ENCODE results near the gene TBC1D8. TPM values are rescaled to one million over a fixed set of nuclear protein-coding genes. Genes with fewer than 3 reads are reported as not detected.
A peak's percentile ranks its signal among the peaks of the same experiment; 100 is the strongest.

TBC1D8 gene
- total and polyA plus RNA-seq, 2 of the 13 experiments (the other 11 are each of a cell fraction or from before 2014, with no cell fraction given), result 45.1 to 95.4 TPM

DNA sequence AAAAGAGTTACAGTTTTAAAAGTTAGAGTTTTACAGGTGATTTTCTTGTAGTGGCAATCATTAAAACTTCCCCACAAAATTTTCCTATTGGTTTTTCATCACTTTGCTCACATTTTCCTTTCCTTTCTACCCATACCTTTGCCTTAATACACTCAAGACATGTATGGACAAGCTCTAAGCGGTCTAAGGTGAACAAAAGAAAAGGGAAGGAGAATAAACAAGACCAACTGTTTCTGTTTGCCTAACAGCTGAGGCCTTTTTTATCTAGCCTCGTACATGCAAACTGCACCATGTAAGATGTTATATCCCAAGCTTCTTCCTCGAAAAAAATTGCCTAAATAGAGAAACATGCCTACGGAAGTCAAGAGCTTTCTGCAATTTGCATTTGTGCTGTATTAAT, 33.9 kb upstream of the TBC1D8 start:
- ChIA-PET CTCF (ENCODE audit: low intra/inter-chr PET ratio, low total read pairs) (no interaction called here), POLR2A (no interaction called here)
- FAIRE-seq (peak; percentile 28), ATAC-seq (no peak), DNase-seq (ENCODE audit: low spot score) (no peak)
- in situ Hi-C loops (cut with HindIII; ENCODE audit: extremely low pct_ligation_motif_present, low pct_unique_long_range_greater_than_20kb) (no loop called here), intact Hi-C loops (cut with micrococcal nuclease; ENCODE audit: unreplicated experiment) (no loop called here)
- no peak overlapping the region for H3K4me2 ChIP-seq (ENCODE audit: low read depth, low read length)
- H3K27ac ChIP-seq (ENCODE audit: extremely low read length, insufficient read depth, low read length), result no peak overlapping the region
- no peak overlapping the region for H3K9ac ChIP-seq (ENCODE audit: insufficient read depth, low read depth, low read length)
- peaks cover 9% of the 10 kb centered on the region; the same call in 1 of the 2 replicates for H3K9me3 ChIP-seq (ENCODE audit: low read length)
- H3K79me2 ChIP-seq (ENCODE audit: insufficient read depth, low read length), result no peaks in the 10 kb centered on the region
- TF ChIP-seq POLR2A (IDR thresholded peaks at IDR 0.05; ENCODE audit: insufficient read depth in 1 of 2, low read depth in 2 of 2, low read length in 2 of 2), result no peak
- TF ChIP-seq, protein P1, sequence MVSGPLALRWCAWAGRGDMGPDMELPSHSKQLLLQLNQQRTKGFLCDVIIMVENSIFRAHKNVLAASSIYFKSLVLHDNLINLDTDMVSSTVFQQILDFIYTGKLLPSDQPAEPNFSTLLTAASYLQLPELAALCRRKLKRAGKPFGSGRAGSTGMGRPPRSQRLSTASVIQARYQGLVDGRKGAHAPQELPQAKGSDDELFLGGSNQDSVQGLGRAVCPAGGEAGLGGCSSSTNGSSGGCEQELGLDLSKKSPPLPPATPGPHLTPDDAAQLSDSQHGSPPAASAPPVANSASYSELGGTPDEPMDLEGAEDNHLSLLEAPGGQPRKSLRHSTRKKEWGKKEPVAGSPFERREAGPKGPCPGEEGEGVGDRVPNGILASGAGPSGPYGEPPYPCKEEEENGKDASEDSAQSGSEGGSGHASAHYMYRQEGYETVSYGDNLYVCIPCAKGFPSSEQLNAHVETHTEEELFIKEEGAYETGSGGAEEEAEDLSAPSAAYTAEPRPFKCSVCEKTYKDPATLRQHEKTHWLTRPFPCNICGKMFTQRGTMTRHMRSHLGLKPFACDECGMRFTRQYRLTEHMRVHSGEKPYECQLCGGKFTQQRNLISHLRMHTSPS (CRISPR knock-in tag; IDR thresholded peaks at IDR 0.05; ENCODE audit: low read depth), result no peak
- TF ChIP-seq, protein P2, sequence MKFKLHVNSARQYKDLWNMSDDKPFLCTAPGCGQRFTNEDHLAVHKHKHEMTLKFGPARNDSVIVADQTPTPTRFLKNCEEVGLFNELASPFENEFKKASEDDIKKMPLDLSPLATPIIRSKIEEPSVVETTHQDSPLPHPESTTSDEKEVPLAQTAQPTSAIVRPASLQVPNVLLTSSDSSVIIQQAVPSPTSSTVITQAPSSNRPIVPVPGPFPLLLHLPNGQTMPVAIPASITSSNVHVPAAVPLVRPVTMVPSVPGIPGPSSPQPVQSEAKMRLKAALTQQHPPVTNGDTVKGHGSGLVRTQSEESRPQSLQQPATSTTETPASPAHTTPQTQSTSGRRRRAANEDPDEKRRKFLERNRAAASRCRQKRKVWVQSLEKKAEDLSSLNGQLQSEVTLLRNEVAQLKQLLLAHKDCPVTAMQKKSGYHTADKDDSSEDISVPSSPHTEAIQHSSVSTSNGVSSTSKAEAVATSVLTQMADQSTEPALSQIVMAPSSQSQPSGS (CRISPR knock-in tag; IDR thresholded peaks at IDR 0.05), result no peak
- no peak for TF ChIP-seq SATB2 (CRISPR knock-in tag; IDR thresholded peaks at IDR 0.05)
- TF ChIP-seq, protein P3, sequence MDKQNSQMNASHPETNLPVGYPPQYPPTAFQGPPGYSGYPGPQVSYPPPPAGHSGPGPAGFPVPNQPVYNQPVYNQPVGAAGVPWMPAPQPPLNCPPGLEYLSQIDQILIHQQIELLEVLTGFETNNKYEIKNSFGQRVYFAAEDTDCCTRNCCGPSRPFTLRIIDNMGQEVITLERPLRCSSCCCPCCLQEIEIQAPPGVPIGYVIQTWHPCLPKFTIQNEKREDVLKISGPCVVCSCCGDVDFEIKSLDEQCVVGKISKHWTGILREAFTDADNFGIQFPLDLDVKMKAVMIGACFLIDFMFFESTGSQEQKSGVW (CRISPR knock-in tag; IDR thresholded peaks at IDR 0.05; ENCODE audit: borderline replicate concordance), result no peak
- no peak for TF ChIP-seq NAIF1 (CRISPR knock-in tag; IDR thresholded peaks at IDR 0.05; ENCODE audit: borderline replicate concordance)
- TF ChIP-seq MIXL1 (CRISPR knock-in tag; IDR thresholded peaks at IDR 0.05), result no peak
- TF ChIP-seq GATA4 (IDR thresholded peaks at IDR 0.05; ENCODE audit: borderline replicate concordance, low read depth), result no peak
- TF ChIP-seq ATRX (CRISPR knock-in tag; IDR thresholded peaks at IDR 0.05; ENCODE audit: borderline replicate concordance), result no peak
- TF ChIP-seq ZNF644 (CRISPR knock-in tag; IDR thresholded peaks at IDR 0.05; ENCODE audit: low read depth), result no peak
- no peak for TF ChIP-seq HDAC2 (CRISPR knock-in tag; IDR thresholded peaks at IDR 0.05)
- H4K20me1 ChIP-seq (ENCODE audit: insufficient read depth, low read length), result no peaks in the 10 kb centered on the region
- H3K4me3 ChIP-seq (replicated peaks in 1 of 3; ENCODE audit: insufficient read depth in 1 of 3, low read depth in 2 of 3, low read length in 3 of 3), result no peak overlapping the region
- peaks cover 30% of the 10 kb centered on the region for H3K4me1 ChIP-seq (ENCODE audit: insufficient read depth, low read length)
- no TSS peak for BruUV-seq (replicated peaks)
- peak overlapping the region; percentile 17 for H2AFZ ChIP-seq (ENCODE audit: low read length)
- 24% methylated on average over 4 of the region's 4 CpGs for WGBS (ENCODE audit: low lambda C conversion rate)
- H3K27me3 ChIP-seq (ENCODE audit: control insufficient read depth in 1 of 2, insufficient read depth in 2 of 2, low read length in 2 of 2), result no peaks in the 10 kb centered on the region
- H3K36me3 ChIP-seq (replicated peaks in 1 of 2; ENCODE audit: control insufficient read depth in 1 of 2, insufficient read depth in 2 of 2, low read length in 2 of 2), result no peaks in the 10 kb centered on the region

Measured in HepG2 (cell line).